ENCODE results near the gene MAP2K2. TPM values are rescaled to one million over a fixed set of nuclear protein-coding genes. Genes with fewer than 3 reads are reported as not detected.
A peak's percentile ranks its signal among the peaks of the same experiment; 100 is the strongest.

Gene MAP2K2
- polyA plus RNA-seq, 3 donors, result 30.5 to 94.5 (median 40.2) TPM

- Histone ChIP-seq H3K79me2 (ENCODE audit: insufficient read depth, low read length) (no peaks in the 10 kb centered on the region), H3K9ac (ENCODE audit: insufficient read depth, low read length, poor library complexity, severe bottlenecking) (no peak overlapping the region), H3K27ac (ENCODE audit: low read depth in 1 of 2, low read length in 2 of 2) (no peak overlapping the region), H3K27me3 (ENCODE audit: control insufficient read depth in 2 of 2, insufficient read depth in 2 of 2, low read length in 2 of 2) (no peaks in the 10 kb centered on the region), H3K9me3 (replicated peaks in 1 of 2; ENCODE audit: control insufficient read depth in 1 of 2, insufficient read depth in 1 of 2, low read length in 2 of 2) (no peaks in the 10 kb centered on the region), H3K4me3 (replicated peaks in 1 of 3; ENCODE audit: low read depth in 2 of 3, low read length in 3 of 3) (no peak overlapping the region), H3K36me3 (replicated peaks in 1 of 2; ENCODE audit: control insufficient read depth in 1 of 2, insufficient read depth in 2 of 2, low read length in 2 of 2) (no peaks in the 10 kb centered on the region), H2AFZ (ENCODE audit: insufficient read depth, low read depth, low read length, poor library complexity, severe bottlenecking) (no peak overlapping the region), H3K4me1 (ENCODE audit: control insufficient read depth in 1 of 2, insufficient read depth in 2 of 2, low read length in 2 of 2) (peaks cover 3 to 7% of the 10 kb centered on the region in 2 donors), H3K4me2 (replicated peaks; ENCODE audit: extremely low read depth, low read length, poor library complexity, severe bottlenecking) (no peak overlapping the region), H4K20me1 (ENCODE audit: insufficient read depth, low read length) (no peaks in the 10 kb centered on the region)
- no peak overlapping the region for H3K27ac Mint-ChIP-seq
- peaks cover 4 to 28% (median 10%) of the 10 kb centered on the region in 3 donors for H3K27me3 Mint-ChIP-seq (ENCODE audit: low read depth in 3 of 3)
- intact Hi-C loops (cut with micrococcal nuclease), result loop anchor here in 1 of 2 donors (2.0 kb wide), 1 partner anchor 153 kb away; no protein-coding TSS in a partner anchor
- peak; percentile 23 to 57 (median 48) for DNase-seq
- no CpG with 5 or more reads among the region's 12 CpGs for WGBS (ENCODE audit: insufficient coverage)
- H3K4me3 Mint-ChIP-seq, result no peak overlapping the region
- peaks cover 10% of the 10 kb centered on the region for H3K4me1 Mint-ChIP-seq
- H3K9me3 Mint-ChIP-seq, result peaks cover 0 to 4% (median 0%) of the 10 kb centered on the region in 7 donors
- H3K36me3 Mint-ChIP-seq, result no peaks in the 10 kb centered on the region
- peak; percentile 56 for TF ChIP-seq CTCF (IDR thresholded peaks at IDR 0.05)
Observed at GRCh38 chr19:4140237-4140711, 16.4 kb upstream of the MAP2K2 start.

GRCh38 chr19:4139614-4140236, 15.8 kb upstream of the MAP2K2 start:
- Histone ChIP-seq H3K9ac (ENCODE audit: insufficient read depth, low read length, poor library complexity, severe bottlenecking) (no peak overlapping the region), H2AFZ (ENCODE audit: insufficient read depth, low read depth, low read length, poor library complexity, severe bottlenecking) (peak overlapping the region; percentile 67), H3K36me3 (replicated peaks in 1 of 2; ENCODE audit: control insufficient read depth in 1 of 2, insufficient read depth in 2 of 2, low read length in 2 of 2) (no peaks in the 10 kb centered on the region), H3K4me2 (replicated peaks; ENCODE audit: extremely low read depth, low read length, poor library complexity, severe bottlenecking) (no peak overlapping the region), H3K4me1 (ENCODE audit: control insufficient read depth in 1 of 2, insufficient read depth in 2 of 2, low read length in 2 of 2) (peaks cover 3 to 7% of the 10 kb centered on the region in 2 donors), H4K20me1 (ENCODE audit: insufficient read depth, low read length) (no peaks in the 10 kb centered on the region), H3K9me3 (replicated peaks in 1 of 2; ENCODE audit: control insufficient read depth in 1 of 2, insufficient read depth in 1 of 2, low read length in 2 of 2) (no peaks in the 10 kb centered on the region), H3K4me3 (replicated peaks in 1 of 3; ENCODE audit: low read depth in 2 of 3, low read length in 3 of 3) (no peak overlapping the region), H3K27me3 (ENCODE audit: control insufficient read depth in 2 of 2, insufficient read depth in 2 of 2, low read length in 2 of 2) (no peaks in the 10 kb centered on the region), H3K27ac (ENCODE audit: low read depth in 1 of 2, low read length in 2 of 2) (no peak overlapping the region), H3K79me2 (ENCODE audit: insufficient read depth, low read length) (no peaks in the 10 kb centered on the region)
- peak; percentile 61 to 69 (median 64) for DNase-seq
- H3K27ac Mint-ChIP-seq, result peak overlapping the region in 2 of 7 donors; percentile 1 to 44
- TF ChIP-seq CTCF (IDR thresholded peaks at IDR 0.05), result peak; percentile 77
- no peaks in the 10 kb centered on the region for H3K36me3 Mint-ChIP-seq
- 37% methylated on average over 9 of the region's 14 CpGs for WGBS (ENCODE audit: insufficient coverage)
- no peak overlapping the region for H3K4me3 Mint-ChIP-seq
- H3K9me3 Mint-ChIP-seq, result peaks cover 0 to 4% (median 0%) of the 10 kb centered on the region in 7 donors
- intact Hi-C loops (cut with micrococcal nuclease), result loop anchor here in 1 of 2 donors (2.0 kb wide), 1 partner anchor 153 kb away; no protein-coding TSS in a partner anchor
- peaks cover 4 to 26% (median 12%) of the 10 kb centered on the region in 3 donors for H3K27me3 Mint-ChIP-seq (ENCODE audit: low read depth in 3 of 3)
- peaks cover 10% of the 10 kb centered on the region for H3K4me1 Mint-ChIP-seq

Data from CD14-positive monocyte (primary cell).